Activated CD4-positive, alpha-beta T cell treated with anti-CD3 and anti-CD28 coated beads, Interleukin-2, amount 10 ng/mL, durations not matched to agents 7 days and 5 days (primary cell): ENCODE measurements around the gene IGFBP4. TPM values are rescaled to one million over a fixed set of nuclear protein-coding genes. Genes with fewer than 3 reads are reported as not detected.

Source experiments
- CTCF ChIA-PET: fragments of 350-600 bp; sonication (Branson Sonifier 250); formaldehyde crosslinking; loops from one replicate; lab custom pipeline; 2021; ENCODE audit warnings: antibody characterized with exemption; lab: Charles Lee
- POLR2A ChIA-PET: fragments of 350-600 bp; sonication (Branson Sonifier 250); formaldehyde crosslinking; loops from one replicate; lab custom pipeline; 2021; ENCODE audit warnings: antibody characterized with exemption; lab: Charles Lee
- DNase-seq: peaks from one replicate; pipeline ENCODE4 v3.0.0-alpha.2; 2020
- H3K27ac Mint-ChIP-seq: one replicate; pipeline ENCODE4 v1.8.0; 2021; ENCODE audit warnings: mild to moderate bottlenecking, moderate library complexity, mixed read lengths
- H3K27me3 Mint-ChIP-seq: one replicate; pipeline ENCODE4 v1.8.0; 2021; ENCODE audit warnings: mixed read lengths
- H3K36me3 Mint-ChIP-seq: one replicate; pipeline ENCODE4 v1.8.0; 2021; ENCODE audit warnings: low read depth, mixed read lengths
- H3K4me1 Mint-ChIP-seq: one replicate; pipeline ENCODE4 v1.8.0; 2021; ENCODE audit warnings: mixed read lengths
- H3K4me3 Mint-ChIP-seq: one replicate; pipeline ENCODE4 v1.8.0; 2021; ENCODE audit warnings: mild to moderate bottlenecking, moderate library complexity, mixed read lengths
- H3K9me3 Mint-ChIP-seq: one replicate; pipeline ENCODE4 v1.8.0; 2021; ENCODE audit warnings: mixed read lengths
- total RNA-seq, 2 experiments: library from RNA; stranded (reverse); gene quantifications; one replicate each; pipeline ENCODE4 v1.2.3, GENCODE V29; 2021

IGFBP4 gene
- total RNA-seq, 2 experiments from 2014 or later: 65.2 to 67.9 TPM

GRCh38 chr17:40433551-40434415 lies 9.5 kb upstream of the IGFBP4 start:
- peak; percentile 42 for DNase-seq
- H3K27ac Mint-ChIP-seq: no peak overlapping the region
- ChIA-PET CTCF (interaction anchor here (0.7 to 2.3 kb wide), 6 partner anchors 9 to 215 kb away, joined by 3 to 10 read pairs (median 3); partner anchors contain the start of gene WIPF2), POLR2A (no interaction called here)
- H3K36me3 Mint-ChIP-seq: no peaks in the 10 kb centered on the region
- H3K4me1 Mint-ChIP-seq: peaks cover 17% of the 10 kb centered on the region
- H3K27me3 Mint-ChIP-seq: peaks cover 4% of the 10 kb centered on the region
- no peaks in the 10 kb centered on the region for H3K9me3 Mint-ChIP-seq
- no peak overlapping the region for H3K4me3 Mint-ChIP-seq

DNA sequence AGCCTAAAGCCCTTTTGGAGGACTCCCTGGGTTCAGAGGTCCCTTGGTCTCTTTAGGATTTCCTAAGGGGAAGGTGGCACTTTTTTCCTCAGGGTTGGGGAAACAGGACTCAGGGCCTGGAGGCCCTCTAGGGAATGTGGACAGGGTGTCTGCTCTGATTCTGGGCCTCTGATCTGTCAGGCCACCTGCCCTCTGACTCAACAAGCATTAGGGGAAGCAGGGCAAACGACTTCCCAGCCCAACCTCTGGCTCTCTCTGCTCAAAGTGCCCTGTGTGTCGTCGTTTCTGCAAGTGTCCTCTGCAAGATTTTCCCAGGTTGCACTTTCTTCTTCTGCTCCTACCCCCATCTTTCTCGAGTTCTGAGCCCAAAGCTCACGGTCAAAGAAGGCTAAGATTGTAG lies 6.6 kb upstream of the IGFBP4 start:
- ChIA-PET POLR2A (interaction anchor here (0.6 kb wide), 1 partner anchor 114 kb away, joined by 5 read pairs; no protein-coding TSS in a partner anchor), CTCF (interaction anchor here (1.2 to 3.3 kb wide), 3 partner anchors 13 to 125 kb away, joined by 4 to 11 read pairs (median 5); no protein-coding TSS in a partner anchor)
- H3K4me1 Mint-ChIP-seq: peaks cover 34% of the 10 kb centered on the region
- no peaks in the 10 kb centered on the region for H3K9me3 Mint-ChIP-seq
- H3K36me3 Mint-ChIP-seq: no peaks in the 10 kb centered on the region
- no peak overlapping the region for H3K4me3 Mint-ChIP-seq
- H3K27me3 Mint-ChIP-seq: peaks cover 3% of the 10 kb centered on the region
- DNase-seq: no peak
- no peak overlapping the region for H3K27ac Mint-ChIP-seq

- Mint-ChIP-seq H3K27ac (no peak overlapping the region), H3K36me3 (no peaks in the 10 kb centered on the region), H3K9me3 (no peaks in the 10 kb centered on the region), H3K4me3 (no peak overlapping the region), H3K4me1 (peaks cover 35% of the 10 kb centered on the region), H3K27me3 (peaks cover 3% of the 10 kb centered on the region)
- ChIA-PET CTCF (interaction anchor here (0.5 to 3.3 kb wide), 5 partner anchors 12 to 473 kb away, joined by 3 to 11 read pairs (median 4); no protein-coding TSS in a partner anchor), POLR2A (interaction anchor here (0.6 kb wide), 1 partner anchor 113 kb away, joined by 5 read pairs; no protein-coding TSS in a partner anchor)
- DNase-seq: no peak
These were observed 6.0 kb upstream of the IGFBP4 start for GRCh38 chr17:40437095-40437732.

GRCh38 chr17:40440166-40440565 lies 3.1 kb upstream of the IGFBP4 start:
- Mint-ChIP-seq H3K9me3 (no peaks in the 10 kb centered on the region), H3K4me1 (peaks cover 52% of the 10 kb centered on the region), H3K36me3 (peaks cover 4% of the 10 kb centered on the region), H3K27ac (no peak overlapping the region), H3K27me3 (peaks cover 9% of the 10 kb centered on the region), H3K4me3 (no peak overlapping the region)
- ChIA-PET CTCF (interaction anchor here (1.0 to 2.0 kb wide), 5 partner anchors 10 to 103 kb away, joined by 3 to 5 read pairs (median 3); partner anchors contain the start of gene TOP2A), POLR2A (interaction anchor here (0.6 kb wide), 1 partner anchor 120 kb away, joined by 4 read pairs; no protein-coding TSS in a partner anchor)
- no peak for DNase-seq

GRCh38 chr17:40442392-40443195 lies 656 bp upstream of the IGFBP4 start:
- H3K4me1 Mint-ChIP-seq: peaks cover 64% of the 10 kb centered on the region
- H3K36me3 Mint-ChIP-seq: peaks cover 9% of the 10 kb centered on the region
- peak overlapping the region; percentile 63 for H3K4me3 Mint-ChIP-seq
- no peak overlapping the region for H3K27ac Mint-ChIP-seq
- no peaks in the 10 kb centered on the region for H3K9me3 Mint-ChIP-seq
- H3K27me3 Mint-ChIP-seq: peaks cover 9% of the 10 kb centered on the region
- no peak for DNase-seq
- ChIA-PET POLR2A (interaction anchor here (0.6 to 0.9 kb wide), 3 partner anchors 16 to 173 kb away, joined by 3 read pairs; no protein-coding TSS in a partner anchor), CTCF (interaction anchor here (1.1 to 2.4 kb wide), 9 partner anchors 13 to 116 kb away, joined by 3 to 11 read pairs (median 4); no protein-coding TSS in a partner anchor)

GRCh38 chr17:40443988-40444899 lies 994 bp downstream of the IGFBP4 start:
- Mint-ChIP-seq H3K4me3 (peak overlapping the region; percentile 85), H3K27ac (peak overlapping the region; percentile 97), H3K4me1 (peaks cover 70% of the 10 kb centered on the region), H3K9me3 (no peaks in the 10 kb centered on the region), H3K36me3 (peaks cover 20% of the 10 kb centered on the region), H3K27me3 (peaks cover 9% of the 10 kb centered on the region)
- DNase-seq: no peak
- POLR2A ChIA-PET: interaction anchor here (0.6 to 1.0 kb wide), 3 partner anchors 26 to 92 kb away, joined by 3 to 5 read pairs (median 3); partner anchors contain the start of gene TOP2A
- CTCF ChIA-PET: interaction anchor here (0.6 to 2.4 kb wide), 24 partner anchors 9 to 119 kb away, joined by 3 to 15 read pairs (median 4); partner anchors contain the start of gene TOP2A

- peak overlapping the region; percentile 97 for H3K27ac Mint-ChIP-seq
These were observed 2.7 kb downstream of the IGFBP4 start for GRCh38 chr17:40445751-40446468.

DNA sequence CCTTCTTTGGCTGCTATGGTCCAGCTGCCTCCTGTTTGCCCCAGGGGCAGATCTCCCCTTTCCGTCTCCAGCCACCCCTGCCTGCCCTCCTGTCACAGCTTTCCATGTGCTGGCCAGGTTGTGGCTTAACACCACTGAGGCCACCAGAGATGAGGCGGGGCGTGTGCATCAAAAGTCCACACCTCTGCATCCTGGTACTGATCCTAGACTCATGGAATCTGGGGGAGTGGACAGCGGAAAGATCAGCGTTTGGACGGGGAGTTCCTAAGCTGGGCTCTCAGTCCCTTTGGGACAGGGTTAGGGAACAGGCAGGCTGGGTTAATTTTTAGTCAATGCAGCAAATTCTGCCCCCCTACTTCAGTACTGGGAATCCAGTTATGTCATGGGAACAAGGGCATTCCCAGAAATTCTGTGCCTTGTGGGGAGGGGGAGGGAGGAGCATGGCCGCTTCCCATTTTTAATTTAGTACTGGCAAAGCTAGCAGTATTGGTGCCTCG lies 3.9 kb downstream of the IGFBP4 start:
- H3K9me3 Mint-ChIP-seq: no peaks in the 10 kb centered on the region
- POLR2A ChIA-PET: no interaction called here
- H3K27me3 Mint-ChIP-seq: peaks cover 5% of the 10 kb centered on the region
- DNase-seq: no peak
- H3K27ac Mint-ChIP-seq: no peak overlapping the region
- H3K36me3 Mint-ChIP-seq: peaks cover 26% of the 10 kb centered on the region
- CTCF ChIA-PET: interaction anchor here (0.8 to 1.9 kb wide), 15 partner anchors 9 to 175 kb away, joined by 3 to 9 read pairs (median 3); no protein-coding TSS in a partner anchor
- peak overlapping the region; percentile 19 for H3K4me3 Mint-ChIP-seq
- peaks cover 70% of the 10 kb centered on the region for H3K4me1 Mint-ChIP-seq

More at GRCh38 chr17:40445751-40446468, 2.7 kb downstream of the IGFBP4 start:
- H3K9me3 Mint-ChIP-seq: no peaks in the 10 kb centered on the region
- peaks cover 23% of the 10 kb centered on the region for H3K36me3 Mint-ChIP-seq
- no peak for DNase-seq
- H3K4me1 Mint-ChIP-seq: peaks cover 72% of the 10 kb centered on the region
- peaks cover 5% of the 10 kb centered on the region for H3K27me3 Mint-ChIP-seq
- H3K4me3 Mint-ChIP-seq: peak overlapping the region; percentile 85
- ChIA-PET POLR2A (no interaction called here), CTCF (interaction anchor here (0.5 to 1.6 kb wide), 7 partner anchors 45 to 294 kb away, joined by 3 to 5 read pairs (median 3); no protein-coding TSS in a partner anchor)

GRCh38 chr17:40447806-40448205 lies 4.6 kb downstream of the IGFBP4 start:
- Mint-ChIP-seq H3K36me3 (peaks cover 32% of the 10 kb centered on the region), H3K4me3 (peak overlapping the region; percentile 20), H3K27me3 (peaks cover 5% of the 10 kb centered on the region), H3K9me3 (no peaks in the 10 kb centered on the region), H3K27ac (peak overlapping the region; percentile 0), H3K4me1 (peaks cover 64% of the 10 kb centered on the region)
- POLR2A ChIA-PET: no interaction called here
- DNase-seq: no peak
- CTCF ChIA-PET: interaction anchor here (0.5 to 1.9 kb wide), 12 partner anchors 8 to 174 kb away, joined by 3 to 9 read pairs (median 3); no protein-coding TSS in a partner anchor

GRCh38 chr17:40448213-40448638 lies 5.0 kb downstream of the IGFBP4 start:
- Mint-ChIP-seq H3K4me1 (peaks cover 64% of the 10 kb centered on the region), H3K27ac (peak overlapping the region; percentile 0), H3K9me3 (no peaks in the 10 kb centered on the region), H3K27me3 (peaks cover 5% of the 10 kb centered on the region), H3K4me3 (peak overlapping the region; percentile 20), H3K36me3 (peaks cover 35% of the 10 kb centered on the region)
- ChIA-PET CTCF (interaction anchor here (0.5 to 2.3 kb wide), 10 partner anchors 10 to 174 kb away, joined by 3 to 10 read pairs (median 3); no protein-coding TSS in a partner anchor), POLR2A (interaction anchor here (0.5 kb wide), 1 partner anchor 83 kb away, joined by 3 read pairs; no protein-coding TSS in a partner anchor)
- peak; percentile 24 for DNase-seq
